IPS-20b (cell line): Measurements from ENCODE around the gene FBLN2.

ENCODE experiments used
- H3K27ac ChIP-seq: one replicate; pipeline ENCODE4 v1.5.1; 2013; ENCODE audit warnings: low read length
- H3K27me3 ChIP-seq: 2 replicates; pipeline ENCODE4 v1.6.1; 2013; ENCODE audit warnings: mild to moderate bottlenecking, low read length, inconsistent platforms; ENCODE audit not compliant: insufficient read depth
- H3K36me3 ChIP-seq: 2 replicates; pipeline ENCODE4 v1.6.1; 2013; ENCODE audit warnings: low read depth, mild to moderate bottlenecking, inconsistent platforms, low read length, moderate library complexity; ENCODE audit not compliant: insufficient read depth
- H3K4me1 ChIP-seq: 2 replicates; pipeline ENCODE4 v1.6.1; 2013; ENCODE audit warnings: mild to moderate bottlenecking, control low read depth, inconsistent platforms, low read length, moderate library complexity; ENCODE audit not compliant: insufficient read depth
- H3K4me3 ChIP-seq: 2 replicates; pipeline ENCODE4 v1.5.1; 2013; ENCODE audit warnings: mild to moderate bottlenecking, low read length, inconsistent platforms
- H3K9ac ChIP-seq: 2 replicates; pipeline ENCODE4 v1.6.1; 2013; ENCODE audit warnings: low read depth, mild to moderate bottlenecking, inconsistent platforms, low read length, moderate library complexity
- H3K9me3 ChIP-seq: 2 replicates; pipeline ENCODE4 v1.6.1; 2013; ENCODE audit warnings: mild to moderate bottlenecking, low read depth, low read length, inconsistent platforms; ENCODE audit not compliant: insufficient read depth

The FBLN2 gene

DNA sequence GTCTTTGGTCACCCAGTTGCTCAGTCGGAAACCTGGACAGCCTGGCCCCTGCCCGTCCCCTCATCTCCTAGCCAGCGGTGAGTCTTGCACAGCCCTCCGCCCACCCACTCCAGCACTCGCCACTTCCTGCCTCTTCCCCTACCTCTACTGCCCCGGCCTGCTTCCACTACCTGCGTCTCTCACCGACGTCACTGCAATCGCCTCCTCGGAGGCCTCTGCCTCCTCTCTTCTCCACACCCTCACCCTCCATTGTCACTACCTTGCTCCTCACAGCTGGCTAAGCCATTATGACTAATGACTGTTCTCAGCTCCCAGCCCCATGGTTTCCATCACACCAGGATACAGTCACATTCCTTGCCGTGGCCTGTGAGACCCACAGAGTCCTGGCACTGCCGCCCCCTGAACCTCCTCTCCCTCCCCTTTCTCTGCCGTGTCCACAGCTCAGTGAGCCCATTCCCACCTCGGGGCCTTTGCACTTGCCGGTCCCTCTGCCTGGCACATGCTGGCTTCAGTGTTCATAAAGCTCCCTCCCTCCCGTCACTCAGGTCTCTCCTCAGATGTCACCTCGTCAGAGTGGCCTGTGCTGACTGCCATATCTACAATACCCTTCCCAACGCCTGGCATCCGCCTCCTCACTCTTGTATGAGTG lies 104.8 kb downstream of the FBLN2 start:
- Histone ChIP-seq H3K4me1 (peaks cover 6% of the 10 kb centered on the region; the same call in 1 of the 2 replicates), H3K9ac (no peak overlapping the region), H3K4me3 (no peak overlapping the region), H3K27me3 (peaks cover 54% of the 10 kb centered on the region), H3K9me3 (no peaks in the 10 kb centered on the region), H3K27ac (no peak overlapping the region), H3K36me3 (no peaks in the 10 kb centered on the region)

DNA sequence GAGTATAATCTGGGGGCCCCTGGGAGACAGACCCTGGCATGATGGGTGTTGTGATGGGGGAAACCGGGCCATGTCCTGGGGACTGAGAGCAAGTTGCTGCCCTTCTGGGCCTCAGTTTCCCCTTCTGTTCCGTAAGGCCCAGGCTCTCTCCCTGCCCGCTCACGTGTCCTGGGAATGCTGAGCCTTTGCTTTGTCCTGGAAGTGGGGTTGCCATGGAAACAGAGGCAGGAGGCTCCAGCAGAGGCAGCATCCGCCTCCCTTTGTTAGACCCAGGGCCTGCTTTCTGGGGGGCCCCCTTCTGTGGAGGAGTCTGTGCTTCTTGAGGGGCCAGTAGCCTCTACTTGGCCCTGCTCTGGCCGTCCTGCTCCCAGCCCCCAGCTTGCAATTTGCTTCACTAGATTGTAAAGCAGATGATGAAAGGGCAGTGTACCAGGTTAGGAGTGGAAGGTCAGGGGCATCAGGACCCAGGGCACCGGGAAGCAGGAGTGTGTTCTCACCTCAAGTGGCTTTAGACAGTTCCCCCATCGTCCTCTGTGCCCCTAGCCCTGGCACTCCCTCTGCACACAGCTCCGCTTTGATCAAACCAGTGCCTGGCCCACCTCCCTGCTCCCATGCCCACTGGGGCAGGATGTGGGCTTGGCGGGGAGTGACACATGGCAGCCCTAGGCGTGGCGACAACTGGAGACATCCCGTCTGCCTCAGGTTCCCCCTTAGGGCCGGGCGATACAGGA lies 105.6 kb downstream of the FBLN2 start:
- Histone ChIP-seq H3K9me3 (no peaks in the 10 kb centered on the region), H3K36me3 (no peaks in the 10 kb centered on the region), H3K9ac (no peak overlapping the region), H3K4me1 (peaks cover 3% of the 10 kb centered on the region; the same call in 1 of the 2 replicates), H3K27ac (no peak overlapping the region), H3K27me3 (peaks cover 54% of the 10 kb centered on the region), H3K4me3 (peak overlapping the region; percentile 47; the same call in 1 of the 2 replicates)

- Histone ChIP-seq H3K9me3 (no peaks in the 10 kb centered on the region), H3K4me1 (peaks cover 3% of the 10 kb centered on the region; the same call in 1 of the 2 replicates), H3K27ac (no peak overlapping the region), H3K9ac (no peak overlapping the region; the same call in 1 of the 2 replicates), H3K36me3 (no peaks in the 10 kb centered on the region), H3K4me3 (peak overlapping the region; percentile 47; the same call in 1 of the 2 replicates), H3K27me3 (peaks cover 51% of the 10 kb centered on the region)
These were observed 106.4 kb downstream of the FBLN2 start for GRCh38 chr3:13655061-13655913.

DNA sequence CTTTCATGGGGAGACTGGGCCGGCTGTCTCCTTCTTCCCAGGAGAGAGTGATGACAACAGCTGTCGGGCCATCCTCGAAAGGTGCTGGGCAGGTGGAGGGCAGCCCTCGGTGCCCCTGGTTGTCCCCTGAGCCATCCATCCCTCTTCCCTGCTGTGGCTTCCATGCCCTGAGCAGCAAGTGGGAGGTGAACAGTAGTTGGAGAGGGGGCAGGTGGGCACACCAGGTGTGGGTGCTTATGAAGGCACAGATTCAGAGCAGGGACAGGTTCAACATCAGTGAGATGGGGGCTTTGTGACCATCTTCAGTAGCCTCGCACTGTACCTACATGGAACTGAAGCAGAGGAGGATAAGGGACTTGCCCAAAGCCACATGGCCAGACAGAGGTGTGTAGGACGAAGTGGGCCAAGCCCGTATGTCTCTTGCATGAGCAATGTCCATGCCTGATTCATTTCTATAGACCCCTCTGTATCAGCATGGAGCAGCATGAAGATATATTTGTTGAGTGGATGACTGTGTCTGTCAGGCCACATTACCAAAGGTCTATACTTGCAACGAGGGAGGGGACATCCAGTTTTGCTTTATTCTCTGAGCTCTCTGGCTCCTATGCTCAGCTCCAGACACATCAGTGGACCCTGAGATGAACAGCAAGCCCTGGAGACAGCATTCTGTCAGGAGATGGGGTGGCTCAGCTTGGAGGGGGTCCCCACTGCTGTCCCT lies 107.8 kb downstream of the FBLN2 start:
- Histone ChIP-seq H3K27me3 (peaks cover 44% of the 10 kb centered on the region), H3K27ac (no peak overlapping the region), H3K4me3 (no peak overlapping the region), H3K4me1 (peaks cover 3% of the 10 kb centered on the region; the same call in 1 of the 2 replicates), H3K9me3 (no peaks in the 10 kb centered on the region), H3K36me3 (no peaks in the 10 kb centered on the region), H3K9ac (no peak overlapping the region)

DNA sequence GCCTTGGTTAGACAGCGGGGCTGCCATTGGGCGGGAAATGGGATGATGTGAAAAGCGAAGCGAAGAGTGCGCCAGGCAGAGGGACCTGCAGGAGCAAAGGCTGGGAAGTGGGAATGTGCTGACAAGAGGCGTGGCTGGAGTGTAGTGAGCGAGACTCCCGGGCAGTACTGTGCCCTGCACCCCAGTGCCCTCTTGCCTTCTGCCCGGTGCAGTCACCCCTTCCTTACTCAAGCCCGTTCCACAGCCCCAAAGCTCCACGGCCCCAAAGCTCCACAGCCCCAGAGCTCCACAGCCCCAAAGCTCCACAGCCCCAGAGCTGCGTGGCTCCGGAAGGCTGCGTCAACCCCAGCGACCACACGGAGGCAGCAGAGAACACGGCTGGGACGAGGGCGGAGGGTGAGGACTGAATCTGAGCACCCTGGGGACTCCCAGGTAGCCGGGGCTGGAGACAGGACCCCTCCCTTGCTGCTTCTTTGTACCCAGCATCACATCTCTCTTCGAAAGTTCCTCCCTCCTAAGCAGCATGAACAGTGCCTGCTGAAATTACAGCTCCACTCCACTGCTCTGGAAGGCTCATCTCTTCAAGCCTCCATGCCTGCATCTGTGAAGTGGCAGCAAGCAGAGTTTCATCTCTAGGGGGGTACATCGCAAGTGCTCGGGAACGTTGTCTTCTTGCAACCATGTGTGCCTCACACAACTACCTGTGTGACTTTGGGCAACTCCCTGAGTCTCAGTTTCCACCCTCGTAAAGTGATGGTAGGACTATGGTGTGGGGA lies 108.9 kb downstream of the FBLN2 start:
- Histone ChIP-seq H3K27ac (no peak overlapping the region), H3K4me3 (peak overlapping the region; percentile 32; the same call in 1 of the 2 replicates), H3K9ac (no peak overlapping the region), H3K36me3 (no peaks in the 10 kb centered on the region), H3K4me1 (peaks cover 3% of the 10 kb centered on the region; the same call in 1 of the 2 replicates), H3K9me3 (no peaks in the 10 kb centered on the region), H3K27me3 (peaks cover 44% of the 10 kb centered on the region)

DNA sequence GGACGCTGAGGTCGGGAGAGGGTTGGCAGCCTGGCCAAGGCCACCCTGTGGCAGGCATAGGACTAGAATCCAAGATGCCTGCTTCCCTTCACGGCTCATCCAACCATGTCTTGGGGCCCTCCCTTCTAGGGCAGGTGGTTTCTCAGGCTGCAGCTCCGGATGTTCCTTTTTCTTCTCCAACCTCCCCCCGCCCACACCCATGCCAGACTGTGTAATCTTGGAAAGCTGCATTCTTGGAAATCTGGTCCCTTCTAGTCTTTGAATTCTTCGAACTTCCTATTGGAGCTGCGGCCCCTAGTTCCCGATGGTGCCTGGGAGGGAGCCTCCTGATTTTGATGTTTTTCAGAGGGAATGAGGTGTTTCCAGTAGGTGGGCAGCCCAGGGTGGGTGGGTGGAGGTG lies 109.8 kb downstream of the FBLN2 start:
- peaks cover 3% of the 10 kb centered on the region; the same call in 1 of the 2 replicates for H3K4me1 ChIP-seq
- peaks cover 38% of the 10 kb centered on the region for H3K27me3 ChIP-seq
- H3K36me3 ChIP-seq, result no peaks in the 10 kb centered on the region
- no peak overlapping the region for H3K9ac ChIP-seq
- H3K27ac ChIP-seq, result no peak overlapping the region
- no peak overlapping the region for H3K4me3 ChIP-seq
- H3K9me3 ChIP-seq, result no peaks in the 10 kb centered on the region

- Histone ChIP-seq H3K36me3 (no peaks in the 10 kb centered on the region), H3K27ac (no peak overlapping the region), H3K27me3 (peaks cover 31% of the 10 kb centered on the region), H3K4me3 (no peak overlapping the region), H3K4me1 (peaks cover 3% of the 10 kb centered on the region; the same call in 1 of the 2 replicates), H3K9ac (no peak overlapping the region), H3K9me3 (no peaks in the 10 kb centered on the region)
These were observed 110.5 kb downstream of the FBLN2 start for GRCh38 chr3:13659221-13659969.

- H3K4me1 ChIP-seq, result no peaks in the 10 kb centered on the region
- H3K27ac ChIP-seq, result no peak overlapping the region
- peaks cover 23% of the 10 kb centered on the region for H3K27me3 ChIP-seq
- no peak overlapping the region for H3K4me3 ChIP-seq
- no peaks in the 10 kb centered on the region for H3K36me3 ChIP-seq
- no peak overlapping the region for H3K9ac ChIP-seq
- H3K9me3 ChIP-seq, result no peaks in the 10 kb centered on the region
These were observed 111.3 kb downstream of the FBLN2 start for GRCh38 chr3:13660042-13660874.

DNA sequence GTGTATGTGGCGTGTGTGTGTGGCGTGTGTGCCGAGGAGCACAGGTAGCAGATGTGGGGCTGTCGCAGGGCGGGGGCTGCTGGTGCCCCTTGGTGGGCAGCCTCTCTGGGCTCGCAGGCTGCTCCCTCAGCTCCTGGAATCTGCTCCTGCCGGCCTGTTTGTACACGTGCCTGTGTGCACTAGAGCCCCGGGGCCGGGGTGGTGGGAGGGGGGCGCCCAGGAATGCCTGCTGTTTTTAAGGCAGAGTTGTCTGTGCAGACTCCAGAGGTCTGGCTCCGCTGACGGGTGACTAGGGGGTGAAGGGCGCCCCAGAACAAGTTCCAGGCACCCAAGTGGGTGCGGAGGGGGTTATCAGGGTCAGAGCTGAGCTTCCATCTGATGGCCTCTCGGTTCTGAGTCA lies 112.2 kb downstream of the FBLN2 start:
- Histone ChIP-seq H3K9ac (no peak overlapping the region), H3K4me3 (no peak overlapping the region), H3K27ac (no peak overlapping the region), H3K9me3 (no peaks in the 10 kb centered on the region), H3K36me3 (no peaks in the 10 kb centered on the region), H3K4me1 (no peaks in the 10 kb centered on the region), H3K27me3 (peaks cover 15% of the 10 kb centered on the region)
